GM12892 (cell line): ENCODE measurements around the gene CFAP157.

Source experiments
- POLR2A ChIP-seq: IDR thresholded peaks from 2 replicates; pipeline ENCODE4 v1.6.1; 2011; ENCODE audit warnings: low read depth, low read length, control low read depth
- POLR2AphosphoS5 ChIP-seq: IDR thresholded peaks from 2 replicates; pipeline ENCODE4 v1.6.1; 2011; ENCODE audit warnings: low read depth, low read length, control low read depth

GRCh38 chr9:127664324-127664677, 42.5 kb upstream of the CFAP157 start:
- no peak for TF ChIP-seq POLR2AphosphoS5
- TF ChIP-seq POLR2A, result no peak
